ENCODE measurements around the gene SLC13A4.

DNA sequence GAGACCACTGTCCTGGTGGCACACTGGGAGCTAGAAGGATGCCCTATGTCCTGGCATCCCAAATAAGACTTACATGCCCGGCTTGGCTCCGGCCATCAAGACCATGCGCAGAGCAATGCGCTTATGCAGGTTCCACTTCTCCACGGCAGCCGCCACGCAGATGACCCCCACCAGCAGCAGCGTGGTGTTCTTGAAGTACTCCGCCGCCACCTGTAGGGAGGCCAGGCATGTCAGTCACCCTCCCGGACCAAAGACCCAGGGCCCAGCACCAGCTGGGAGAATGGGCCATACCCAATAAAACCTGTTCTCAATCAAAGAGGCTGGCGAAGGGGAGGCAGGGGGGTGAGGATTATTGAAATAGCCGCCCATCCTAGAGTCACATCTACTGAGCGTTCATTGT lies 19.9 kb downstream of the SLC13A4 start:
- TF ChIP-seq SIN3A (IDR thresholded peaks at IDR 0.05; ENCODE audit: borderline replicate concordance, insufficient read depth, low read length), result no peak
- TF ChIP-seq POLR2AphosphoS5 (IDR thresholded peaks at IDR 0.05; ENCODE audit: low read depth, low read length), result no peak
- no peak for TF ChIP-seq TAF1 (IDR thresholded peaks at IDR 0.05; ENCODE audit: borderline replicate concordance, insufficient read depth, low read length)
- TF ChIP-seq, protein P1, sequence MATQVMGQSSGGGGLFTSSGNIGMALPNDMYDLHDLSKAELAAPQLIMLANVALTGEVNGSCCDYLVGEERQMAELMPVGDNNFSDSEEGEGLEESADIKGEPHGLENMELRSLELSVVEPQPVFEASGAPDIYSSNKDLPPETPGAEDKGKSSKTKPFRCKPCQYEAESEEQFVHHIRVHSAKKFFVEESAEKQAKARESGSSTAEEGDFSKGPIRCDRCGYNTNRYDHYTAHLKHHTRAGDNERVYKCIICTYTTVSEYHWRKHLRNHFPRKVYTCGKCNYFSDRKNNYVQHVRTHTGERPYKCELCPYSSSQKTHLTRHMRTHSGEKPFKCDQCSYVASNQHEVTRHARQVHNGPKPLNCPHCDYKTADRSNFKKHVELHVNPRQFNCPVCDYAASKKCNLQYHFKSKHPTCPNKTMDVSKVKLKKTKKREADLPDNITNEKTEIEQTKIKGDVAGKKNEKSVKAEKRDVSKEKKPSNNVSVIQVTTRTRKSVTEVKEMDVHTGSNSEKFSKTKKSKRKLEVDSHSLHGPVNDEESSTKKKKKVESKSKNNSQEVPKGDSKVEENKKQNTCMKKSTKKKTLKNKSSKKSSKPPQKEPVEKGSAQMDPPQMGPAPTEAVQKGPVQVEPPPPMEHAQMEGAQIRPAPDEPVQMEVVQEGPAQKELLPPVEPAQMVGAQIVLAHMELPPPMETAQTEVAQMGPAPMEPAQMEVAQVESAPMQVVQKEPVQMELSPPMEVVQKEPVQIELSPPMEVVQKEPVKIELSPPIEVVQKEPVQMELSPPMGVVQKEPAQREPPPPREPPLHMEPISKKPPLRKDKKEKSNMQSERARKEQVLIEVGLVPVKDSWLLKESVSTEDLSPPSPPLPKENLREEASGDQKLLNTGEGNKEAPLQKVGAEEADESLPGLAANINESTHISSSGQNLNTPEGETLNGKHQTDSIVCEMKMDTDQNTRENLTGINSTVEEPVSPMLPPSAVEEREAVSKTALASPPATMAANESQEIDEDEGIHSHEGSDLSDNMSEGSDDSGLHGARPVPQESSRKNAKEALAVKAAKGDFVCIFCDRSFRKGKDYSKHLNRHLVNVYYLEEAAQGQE (IDR thresholded peaks at IDR 0.05; ENCODE audit: insufficient read depth in 1 of 2, low read depth in 2 of 2, low read length in 2 of 2), result no peak
- TF ChIP-seq FOXP2 (optimal IDR thresholded peaks at IDR 0.05; ENCODE audit: borderline replicate concordance, extremely low read depth, extremely low read length, insufficient read depth), result no peak
